ENCODE measurements around the gene PLCB4.
A peak's percentile ranks its signal among the peaks of the same experiment; 100 is the strongest.

The PLCB4 gene

GRCh38 chr20:9092113-9092512, 23.2 kb downstream of the PLCB4 start:
- H3K27me3 ChIP-seq = no peaks in the 10 kb centered on the region
- H3K4me1 ChIP-seq = peaks cover 0 to 48% (median 5%) of the 10 kb centered on the region in 4 donors

GRCh38 chr20:9092655-9093054, 23.8 kb downstream of the PLCB4 start:
- H3K9me3 ChIP-seq = no peaks in the 10 kb centered on the region
- H3K27ac ChIP-seq = no peak overlapping the region
- peaks cover 0 to 46% (median 5%) of the 10 kb centered on the region in 4 donors for H3K4me1 ChIP-seq
- no peaks in the 10 kb centered on the region for H3K36me3 ChIP-seq
- intact Hi-C loops (cut with DNase I; ENCODE audit: low total_unique reads) = no loop called here
- no peak overlapping the region for H3K4me3 ChIP-seq
- no peak for DNase-seq
- no peaks in the 10 kb centered on the region for H3K27me3 ChIP-seq
- TF ChIP-seq CTCF (IDR thresholded peaks at IDR 0.05) = no peak

More at GRCh38 chr20:9092113-9092512, 23.2 kb downstream of the PLCB4 start:
- no peak overlapping the region for H3K4me3 ChIP-seq
- H3K36me3 ChIP-seq = no peaks in the 10 kb centered on the region
- intact Hi-C loops (cut with DNase I; ENCODE audit: low total_unique reads) = no loop called here
- DNase-seq = no peak
- no peak overlapping the region for H3K27ac ChIP-seq
- no peak for TF ChIP-seq CTCF (IDR thresholded peaks at IDR 0.05)
- H3K9me3 ChIP-seq = no peaks in the 10 kb centered on the region

GRCh38 chr20:9093218-9093957, 24.5 kb downstream of the PLCB4 start:
- H3K27me3 ChIP-seq = no peaks in the 10 kb centered on the region
- intact Hi-C loops (cut with DNase I; ENCODE audit: low total_unique reads) = no loop called here
- H3K36me3 ChIP-seq = no peaks in the 10 kb centered on the region
- DNase-seq = no peak
- no peak overlapping the region for H3K4me3 ChIP-seq
- peak overlapping the region in 1 of 2 donors; percentile 15 for H3K27ac ChIP-seq
- H3K9me3 ChIP-seq = no peaks in the 10 kb centered on the region
- no peak for TF ChIP-seq CTCF (IDR thresholded peaks at IDR 0.05)
- peaks cover 0 to 44% (median 5%) of the 10 kb centered on the region in 4 donors for H3K4me1 ChIP-seq

- intact Hi-C loops (cut with DNase I; ENCODE audit: low total_unique reads) = no loop called here
- no peak for TF ChIP-seq CTCF (IDR thresholded peaks at IDR 0.05)
- H3K27me3 ChIP-seq = no peaks in the 10 kb centered on the region
Observed at GRCh38 chr20:9099372-9099771, 30.5 kb downstream of the PLCB4 start.

GRCh38 chr20:9100691-9101090, 31.8 kb downstream of the PLCB4 start:
- DNase-seq = no peak
- Histone ChIP-seq H3K27ac (no peak overlapping the region), H3K36me3 (no peaks in the 10 kb centered on the region), H3K27me3 (no peaks in the 10 kb centered on the region), H3K9me3 (no peaks in the 10 kb centered on the region), H3K4me1 (no peaks in the 10 kb centered on the region), H3K4me3 (no peak overlapping the region)
- TF ChIP-seq CTCF (IDR thresholded peaks at IDR 0.05) = no peak
- intact Hi-C loops (cut with DNase I; ENCODE audit: low total_unique reads) = no loop called here

More at GRCh38 chr20:9099372-9099771, 30.5 kb downstream of the PLCB4 start:
- Histone ChIP-seq H3K9me3 (no peaks in the 10 kb centered on the region), H3K4me1 (no peaks in the 10 kb centered on the region), H3K27ac (no peak overlapping the region), H3K36me3 (no peaks in the 10 kb centered on the region), H3K4me3 (no peak overlapping the region)
- no peak for DNase-seq
